OCI-LY3 (cell line): ENCODE measurements around the gene SEPTIN2.
"Not testable (repeated sequence)": the region's sequence is repeated elsewhere in the genome, so short reads cannot be mapped to it uniquely, and the experiment has no call there.

ENCODE experiments used
- H2AFZ ChIP-seq: fragments of 200-600, 300-600 bp; shearing (Covaris generic); 2 replicates; pipeline ENCODE4 v1.6.0; 2014; ENCODE audit warnings: antibody characterized with exemption, low read depth, low read length
- H3K27ac ChIP-seq: fragments of 200-600, 300-600 bp; sonication (generic); 2 replicates; pipeline ENCODE4 v1.5.1; 2014; ENCODE audit warnings: mild to moderate bottlenecking, low read length, moderate library complexity, mixed read lengths
- H3K27me3 ChIP-seq: fragments of 200-600, 300-600 bp; sonication (generic); 2 replicates; pipeline ENCODE4 v1.6.1; 2014; ENCODE audit warnings: low read depth, low read length, mixed read lengths
- H3K36me3 ChIP-seq: fragments of 200-600, 300-600 bp; sonication (generic); replicated peaks from 2 replicates; pipeline ENCODE3; 2014; ENCODE audit warnings: low read depth, low read length, mixed read lengths
- H3K4me1 ChIP-seq: fragments of 300-600, 200-600 bp; sonication (generic); 2 replicates; pipeline ENCODE4 v1.6.1; 2014; ENCODE audit warnings: low read length, mixed read lengths
- H3K4me2 ChIP-seq: fragments of 200-600, 300-600 bp; sonication (generic); 2 replicates; pipeline ENCODE4 v1.6.1; 2014; ENCODE audit warnings: low read length, mixed read lengths
- H3K4me3 ChIP-seq: fragments of 300-600, 200-600 bp; sonication (generic); 2 replicates; pipeline ENCODE4 v1.5.1; 2014; ENCODE audit warnings: antibody characterized with exemption, mild to moderate bottlenecking, low read length, moderate library complexity
- H3K79me2 ChIP-seq: fragments of 300-600, 200-600 bp; shearing (Covaris generic); 2 replicates; pipeline ENCODE4 v1.6.1; 2014; ENCODE audit warnings: mild to moderate bottlenecking, low read length, mixed read lengths
- H3K9ac ChIP-seq: fragments of 300-600, 200-600 bp; shearing (Covaris generic); 2 replicates; pipeline ENCODE4 v1.6.0; 2014; ENCODE audit warnings: mild to moderate bottlenecking, low read length, moderate library complexity
- H3K9me3 ChIP-seq: fragments of 200-600, 300-600 bp; shearing (Covaris generic); 2 replicates; pipeline ENCODE4 v1.6.1; 2014; ENCODE audit warnings: low read length, mixed read lengths; ENCODE audit not compliant: insufficient read depth
- H4K20me1 ChIP-seq: fragments of 200-600, 300-600 bp; sonication (generic); 2 replicates; pipeline ENCODE4 v1.6.1; 2016; ENCODE audit warnings: low read length, mixed read lengths; ENCODE audit not compliant: insufficient read depth
- EZH2phosphoT487 ChIP-seq: fragments of 200-600 bp; shearing (Covaris generic); IDR thresholded peaks from 2 replicates; pipeline ENCODE4 v1.6.1; 2018; ENCODE audit warnings: antibody characterized with exemption, mixed run types, low read depth
- TF ChIP-seq, protein P1 (sequence below): fragments of 200-600, 300-600 bp; sonication (generic); IDR thresholded peaks from 2 replicates; pipeline ENCODE4 v1.5.1; 2014; ENCODE audit warnings: antibody characterized with exemption, low read length, low read depth

Gene SEPTIN2

DNA sequence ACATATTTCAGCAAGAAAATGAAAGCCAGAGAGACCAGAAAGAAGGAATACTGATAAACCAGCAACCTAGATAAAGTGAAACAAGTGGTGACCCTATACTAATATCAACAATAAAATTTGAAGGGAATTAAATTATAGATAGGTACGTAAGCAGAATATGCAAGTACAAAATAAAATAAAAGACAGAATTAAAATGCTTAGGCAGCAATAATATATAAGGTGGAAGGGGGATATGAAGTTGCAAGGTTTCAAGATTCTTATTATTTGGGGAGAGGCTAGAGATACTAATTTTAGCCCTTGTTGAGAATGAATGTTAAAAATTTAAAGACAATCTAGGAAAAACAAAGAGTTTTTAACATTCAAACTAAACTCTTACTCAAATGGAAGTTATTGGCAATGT is 39.8 kb upstream of the SEPTIN2 start:
- TF ChIP-seq EZH2phosphoT487, result no peak
- TF ChIP-seq, protein P1, sequence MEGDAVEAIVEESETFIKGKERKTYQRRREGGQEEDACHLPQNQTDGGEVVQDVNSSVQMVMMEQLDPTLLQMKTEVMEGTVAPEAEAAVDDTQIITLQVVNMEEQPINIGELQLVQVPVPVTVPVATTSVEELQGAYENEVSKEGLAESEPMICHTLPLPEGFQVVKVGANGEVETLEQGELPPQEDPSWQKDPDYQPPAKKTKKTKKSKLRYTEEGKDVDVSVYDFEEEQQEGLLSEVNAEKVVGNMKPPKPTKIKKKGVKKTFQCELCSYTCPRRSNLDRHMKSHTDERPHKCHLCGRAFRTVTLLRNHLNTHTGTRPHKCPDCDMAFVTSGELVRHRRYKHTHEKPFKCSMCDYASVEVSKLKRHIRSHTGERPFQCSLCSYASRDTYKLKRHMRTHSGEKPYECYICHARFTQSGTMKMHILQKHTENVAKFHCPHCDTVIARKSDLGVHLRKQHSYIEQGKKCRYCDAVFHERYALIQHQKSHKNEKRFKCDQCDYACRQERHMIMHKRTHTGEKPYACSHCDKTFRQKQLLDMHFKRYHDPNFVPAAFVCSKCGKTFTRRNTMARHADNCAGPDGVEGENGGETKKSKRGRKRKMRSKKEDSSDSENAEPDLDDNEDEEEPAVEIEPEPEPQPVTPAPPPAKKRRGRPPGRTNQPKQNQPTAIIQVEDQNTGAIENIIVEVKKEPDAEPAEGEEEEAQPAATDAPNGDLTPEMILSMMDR, result no peak
- Histone ChIP-seq H3K4me1 (peaks cover 14% of the 10 kb centered on the region), H3K27ac (no peak overlapping the region), H3K4me2 (no peak overlapping the region), H3K9ac (no peak overlapping the region), H3K36me3 (peaks cover 22% of the 10 kb centered on the region), H2AFZ (no peak overlapping the region), H3K79me2 (peaks cover 80% of the 10 kb centered on the region), H3K27me3 (no peaks in the 10 kb centered on the region), H3K4me3 (no peak overlapping the region), H4K20me1 (peaks cover 15% of the 10 kb centered on the region), H3K9me3 (peaks cover 7% of the 10 kb centered on the region; the same call in 1 of the 2 replicates)

DNA sequence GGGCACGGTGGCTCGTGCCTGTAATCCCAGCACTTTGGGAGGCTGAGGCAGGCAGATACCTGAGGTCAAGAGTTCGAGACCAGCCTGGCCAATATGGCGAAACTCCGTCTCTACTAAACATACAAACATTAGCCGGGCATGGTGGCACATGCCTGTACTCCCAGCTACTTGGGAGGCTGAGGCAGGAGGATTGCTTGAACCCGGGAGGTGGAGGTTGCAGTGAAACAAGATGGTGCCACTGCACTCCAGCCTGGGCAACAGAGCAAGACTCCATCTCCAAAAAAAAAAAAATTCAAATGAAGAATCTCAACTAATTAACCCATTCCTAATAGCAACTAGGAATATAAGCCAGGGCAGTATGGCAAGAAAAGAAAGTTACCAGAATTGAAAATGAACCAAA is 37.4 kb upstream of the SEPTIN2 start:
- H3K4me3 ChIP-seq, H3K9me3 ChIP-seq, H2AFZ ChIP-seq, H3K9ac ChIP-seq, H3K4me1 ChIP-seq, H3K27me3 ChIP-seq, H3K4me2 ChIP-seq, H3K27ac ChIP-seq: not testable (repeated sequence)
- Histone ChIP-seq H3K79me2 (peaks cover 61% of the 10 kb centered on the region), H4K20me1 (0 out of 2 replicates have a peak, but pooled peaks cover 13% of the 10 kb centered on the region), H3K36me3 (peaks cover 22% of the 10 kb centered on the region)

DNA sequence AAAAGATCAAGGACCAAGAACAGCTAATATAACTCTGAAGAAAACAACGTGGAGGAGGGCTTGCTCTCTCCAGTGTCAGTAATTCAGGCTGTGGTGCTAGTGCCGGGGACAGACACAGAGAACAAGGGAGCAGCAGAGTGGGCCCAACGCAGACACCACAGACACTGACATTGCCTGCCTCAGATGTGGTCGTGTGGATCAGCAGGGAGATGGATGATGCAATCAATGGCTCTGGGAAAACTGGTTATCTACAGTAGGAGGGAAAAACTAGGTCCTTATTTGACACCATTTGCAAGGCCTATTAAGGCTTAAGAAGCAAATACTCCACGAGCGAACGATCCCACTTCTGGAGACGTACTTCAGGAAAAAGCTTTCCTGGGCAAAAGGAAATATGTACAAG is 36.3 kb upstream of the SEPTIN2 start:
- no peak for TF ChIP-seq EZH2phosphoT487
- TF ChIP-seq, protein P1, result no peak
- H3K4me3 ChIP-seq, result no peak overlapping the region
- no peak overlapping the region for H3K9ac ChIP-seq
- peaks cover 7% of the 10 kb centered on the region; the same call in 1 of the 2 replicates for H3K9me3 ChIP-seq
- H3K4me2 ChIP-seq, result no peak overlapping the region
- peaks cover 4% of the 10 kb centered on the region; the same call in 1 of the 2 replicates for H3K4me1 ChIP-seq
- H2AFZ ChIP-seq, result no peak overlapping the region
- 0 out of 2 replicates have a peak, but pooled peaks cover 14% of the 10 kb centered on the region for H4K20me1 ChIP-seq
- H3K36me3 ChIP-seq, result peaks cover 22% of the 10 kb centered on the region
- peaks cover 57% of the 10 kb centered on the region for H3K79me2 ChIP-seq
- H3K27ac ChIP-seq, result no peak overlapping the region
- H3K27me3 ChIP-seq, result no peaks in the 10 kb centered on the region

DNA sequence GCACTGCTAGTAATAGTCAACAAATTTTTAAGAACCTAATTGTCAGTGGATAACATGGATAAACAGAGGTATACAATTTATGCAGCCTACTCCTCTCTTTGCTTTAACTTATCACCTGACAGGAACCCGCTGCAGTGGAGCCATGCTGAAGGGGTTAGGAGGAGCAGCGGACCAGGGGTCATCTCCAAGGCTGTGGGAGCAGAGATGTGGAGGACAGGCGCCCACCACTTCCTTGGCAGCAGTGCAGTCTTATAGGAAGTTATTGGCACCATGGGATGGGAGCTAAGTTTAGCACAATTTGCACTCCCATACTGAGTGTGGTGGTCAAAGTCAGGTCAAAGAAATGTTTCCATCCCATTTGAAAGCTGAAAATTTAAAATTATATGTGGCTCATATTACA is 35.9 kb upstream of the SEPTIN2 start:
- no peak overlapping the region for H3K4me3 ChIP-seq
- no peak overlapping the region for H2AFZ ChIP-seq
- H3K27ac ChIP-seq, result no peak overlapping the region
- no peak overlapping the region for H3K4me2 ChIP-seq
- TF ChIP-seq, protein P1, result no peak
- TF ChIP-seq EZH2phosphoT487, result no peak
- no peaks in the 10 kb centered on the region for H3K27me3 ChIP-seq
- peaks cover 4% of the 10 kb centered on the region; the same call in 1 of the 2 replicates for H3K4me1 ChIP-seq
- H3K9me3 ChIP-seq, result peaks cover 7% of the 10 kb centered on the region; the same call in 1 of the 2 replicates
- peaks cover 19% of the 10 kb centered on the region for H3K36me3 ChIP-seq
- 0 out of 2 replicates have a peak, but pooled peaks cover 15% of the 10 kb centered on the region for H4K20me1 ChIP-seq
- peaks cover 55% of the 10 kb centered on the region for H3K79me2 ChIP-seq
- no peak overlapping the region for H3K9ac ChIP-seq

DNA sequence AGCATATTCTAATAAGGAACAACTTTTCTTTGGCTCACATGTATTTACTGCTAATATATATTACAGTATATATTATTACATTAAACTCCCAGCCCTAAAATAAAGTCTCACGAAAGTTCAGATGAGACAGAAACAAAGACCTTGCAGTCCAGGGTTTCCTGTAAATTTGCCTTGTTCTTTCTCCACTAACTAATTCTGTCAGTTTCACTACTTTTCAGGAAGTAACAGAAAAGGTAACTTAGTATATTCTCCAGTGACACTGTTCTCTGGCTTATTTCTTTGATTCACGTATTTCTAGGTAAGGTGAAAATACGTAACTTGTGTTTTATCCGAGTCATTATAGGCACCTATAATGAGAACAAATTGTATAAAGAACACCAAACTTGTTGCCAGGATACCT is 35.4 kb upstream of the SEPTIN2 start:
- Histone ChIP-seq H3K27me3 (no peaks in the 10 kb centered on the region), H3K27ac (no peak overlapping the region), H3K4me2 (no peak overlapping the region), H3K9me3 (peaks cover 4% of the 10 kb centered on the region; the same call in 1 of the 2 replicates), H3K4me3 (no peak overlapping the region), H3K4me1 (peaks cover 4% of the 10 kb centered on the region; the same call in 1 of the 2 replicates), H4K20me1 (0 out of 2 replicates have a peak, but pooled peaks cover 15% of the 10 kb centered on the region), H3K79me2 (peaks cover 53% of the 10 kb centered on the region), H3K36me3 (peaks cover 16% of the 10 kb centered on the region), H2AFZ (no peak overlapping the region), H3K9ac (no peak overlapping the region)
- TF ChIP-seq EZH2phosphoT487, result no peak
- TF ChIP-seq, protein P1, result no peak
